ENCODE measurements around the gene SPR. TPM values are rescaled to one million over a fixed set of nuclear protein-coding genes. Genes with fewer than 3 reads are reported as not detected.
A peak's percentile ranks its signal among the peaks of the same experiment; 100 is the strongest.

The SPR gene
- total and polyA plus RNA-seq, 2 donors = 5.5 to 28.2 TPM

GRCh38 chr2:72864500-72864899 lies 22.7 kb upstream of the SPR start:
- Histone ChIP-seq H3K4me1 (ENCODE audit: insufficient read depth) (no peaks in the 10 kb centered on the region), H3K4me3 (ENCODE audit: low read depth, low read length) (no peak overlapping the region), H3K36me3 (ENCODE audit: insufficient read depth) (no peaks in the 10 kb centered on the region), H3K27ac (ENCODE audit: low read depth) (no peak overlapping the region)
- DNase-seq (ENCODE audit: extremely low spot score) = no peak
- 52% methylated on average over 2 of the region's 2 CpGs for WGBS

- Histone ChIP-seq H3K27ac (ENCODE audit: low read depth) (no peak overlapping the region), H3K36me3 (ENCODE audit: insufficient read depth) (no peaks in the 10 kb centered on the region), H3K4me3 (ENCODE audit: low read depth, low read length) (no peak overlapping the region), H3K4me1 (ENCODE audit: insufficient read depth) (no peaks in the 10 kb centered on the region)
- 37% methylated on average over 1 of the region's 1 CpG for WGBS
- no peak for DNase-seq (ENCODE audit: extremely low spot score)
Measured at GRCh38 chr2:72871060-72871459, 16.1 kb upstream of the SPR start.

DNA sequence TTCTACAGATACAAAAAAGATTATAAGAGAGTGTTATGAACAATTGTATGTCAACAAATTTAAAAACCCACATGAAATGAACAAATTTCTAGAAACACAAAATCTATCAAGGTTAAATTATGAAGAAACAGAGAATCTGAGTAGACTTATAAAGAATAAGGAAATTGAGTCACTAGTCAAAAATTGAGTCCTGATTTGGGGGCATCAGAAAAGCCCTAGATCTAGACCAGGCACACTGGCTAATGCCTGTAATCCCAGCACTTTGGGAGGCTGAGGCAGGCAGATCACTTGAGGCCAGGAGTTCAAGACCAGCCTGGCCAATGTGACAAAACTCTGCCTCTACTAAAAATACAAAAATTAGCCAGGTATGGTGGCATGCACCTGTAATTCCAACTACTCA lies 15.3 kb upstream of the SPR start:
- Histone ChIP-seq H3K4me1 (ENCODE audit: insufficient read depth) (no peaks in the 10 kb centered on the region), H3K36me3 (ENCODE audit: insufficient read depth) (no peaks in the 10 kb centered on the region), H3K27ac (ENCODE audit: low read depth) (no peak overlapping the region), H3K4me3 (ENCODE audit: low read depth, low read length) (no peak overlapping the region)
- DNase-seq (ENCODE audit: extremely low spot score) = no peak

DNA sequence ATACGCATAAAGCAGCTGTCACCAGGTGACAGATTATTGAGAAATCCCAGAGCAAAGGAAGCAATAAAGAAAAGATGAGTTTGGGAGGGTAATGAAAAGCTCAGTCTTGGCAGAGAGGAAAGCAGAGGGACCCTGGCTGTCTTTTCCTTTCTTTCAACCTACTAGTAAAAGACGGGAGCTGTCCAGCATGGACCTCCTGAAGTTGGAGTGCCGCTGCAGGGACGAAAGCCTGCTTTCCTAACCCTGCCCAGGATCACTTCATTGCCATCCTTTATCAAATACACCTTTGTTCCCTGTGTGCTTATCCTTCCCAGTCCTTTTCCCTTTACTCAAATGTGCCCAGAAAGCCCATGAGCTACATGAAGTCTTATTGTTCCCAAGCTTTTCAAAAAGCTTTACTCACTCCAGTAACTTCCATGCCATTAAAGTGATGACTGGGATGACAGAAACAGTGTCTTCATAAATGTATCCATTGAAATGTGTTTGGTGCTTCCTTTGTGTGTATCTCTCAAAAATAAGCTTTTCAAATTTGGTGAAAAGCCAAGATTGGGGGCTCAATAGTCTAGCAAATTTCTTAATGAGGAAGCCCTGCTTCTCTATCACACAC lies 3.7 kb upstream of the SPR start:
- Histone ChIP-seq H3K4me3 (ENCODE audit: low read depth, low read length) (no peak overlapping the region), H3K27ac (ENCODE audit: low read depth) (no peak overlapping the region), H3K4me1 (ENCODE audit: insufficient read depth) (no peaks in the 10 kb centered on the region), H3K36me3 (ENCODE audit: insufficient read depth) (no peaks in the 10 kb centered on the region)
- 4% methylated on average over 4 of the region's 4 CpGs for WGBS
- no peak for DNase-seq (ENCODE audit: extremely low spot score)

DNA sequence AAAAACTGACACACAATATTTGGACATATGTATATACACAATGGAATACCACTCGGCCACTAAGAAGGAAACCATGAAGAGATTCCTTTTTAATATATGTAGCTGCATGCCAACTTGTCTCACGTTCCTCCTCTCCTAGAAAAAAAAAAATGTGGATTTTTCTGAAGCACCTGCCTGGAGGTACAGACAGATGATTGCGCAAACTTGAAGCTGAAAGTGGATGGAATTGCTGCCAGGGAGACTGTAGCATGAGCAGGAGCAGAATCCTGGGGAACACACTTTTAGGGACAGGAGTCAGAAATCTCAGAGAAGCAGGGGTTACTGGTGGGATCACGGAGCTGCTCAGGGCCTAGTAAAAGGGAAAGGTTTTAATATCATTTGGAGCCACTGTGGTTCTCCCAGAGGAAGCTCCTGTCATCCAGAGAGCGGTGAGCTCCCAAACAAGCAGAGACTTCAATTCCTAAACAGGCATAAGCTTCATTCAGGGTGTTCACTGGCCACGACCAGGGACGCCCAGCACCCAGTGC lies 640 bp upstream of the SPR start:
- WGBS = 51% methylated on average over 7 of the region's 7 CpGs
- H3K4me3 ChIP-seq (ENCODE audit: low read depth, low read length) = peak overlapping the region; percentile 61
- H3K36me3 ChIP-seq (ENCODE audit: insufficient read depth) = no peaks in the 10 kb centered on the region
- DNase-seq (ENCODE audit: extremely low spot score) = no peak
- H3K27ac ChIP-seq (ENCODE audit: low read depth) = no peak overlapping the region
- no peaks in the 10 kb centered on the region for H3K4me1 ChIP-seq (ENCODE audit: insufficient read depth)

DNA sequence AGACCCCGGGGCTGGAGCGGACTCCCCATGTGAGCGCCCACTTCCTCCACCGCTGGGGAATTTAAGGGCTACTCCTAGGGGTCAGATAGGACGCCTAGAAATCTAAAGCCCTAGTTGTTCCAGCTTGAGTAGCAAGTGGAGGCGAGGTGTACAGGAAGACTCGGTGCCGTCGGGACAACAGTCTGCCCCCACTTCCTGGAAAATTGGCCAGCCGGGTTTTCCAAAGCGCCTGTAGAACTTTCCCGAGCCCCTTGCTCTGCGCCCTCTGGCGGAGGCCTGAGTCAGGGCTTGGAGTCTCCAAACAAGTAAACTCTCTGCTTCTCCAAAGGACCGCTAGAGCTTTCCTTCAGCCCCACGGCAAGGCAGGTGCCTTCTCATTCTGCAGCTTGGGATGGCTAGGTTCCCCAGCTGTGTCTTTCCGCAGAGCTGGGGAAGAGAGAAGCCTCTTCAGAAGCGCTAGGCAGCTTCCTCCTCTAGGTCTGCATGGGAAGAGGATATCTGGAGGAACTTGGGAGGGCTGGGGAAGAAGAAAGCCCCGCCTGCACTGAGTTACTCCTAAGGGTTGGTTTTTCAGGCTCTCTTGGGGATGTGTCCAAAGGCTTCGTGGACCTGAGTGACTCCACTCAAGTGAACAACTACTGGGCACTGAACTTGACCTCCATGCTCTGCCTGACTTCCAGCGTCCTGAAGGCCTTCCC lies 681 bp downstream of the SPR start:
- peak overlapping the region; percentile 61 for H3K4me3 ChIP-seq (ENCODE audit: low read depth, low read length)

DNA sequence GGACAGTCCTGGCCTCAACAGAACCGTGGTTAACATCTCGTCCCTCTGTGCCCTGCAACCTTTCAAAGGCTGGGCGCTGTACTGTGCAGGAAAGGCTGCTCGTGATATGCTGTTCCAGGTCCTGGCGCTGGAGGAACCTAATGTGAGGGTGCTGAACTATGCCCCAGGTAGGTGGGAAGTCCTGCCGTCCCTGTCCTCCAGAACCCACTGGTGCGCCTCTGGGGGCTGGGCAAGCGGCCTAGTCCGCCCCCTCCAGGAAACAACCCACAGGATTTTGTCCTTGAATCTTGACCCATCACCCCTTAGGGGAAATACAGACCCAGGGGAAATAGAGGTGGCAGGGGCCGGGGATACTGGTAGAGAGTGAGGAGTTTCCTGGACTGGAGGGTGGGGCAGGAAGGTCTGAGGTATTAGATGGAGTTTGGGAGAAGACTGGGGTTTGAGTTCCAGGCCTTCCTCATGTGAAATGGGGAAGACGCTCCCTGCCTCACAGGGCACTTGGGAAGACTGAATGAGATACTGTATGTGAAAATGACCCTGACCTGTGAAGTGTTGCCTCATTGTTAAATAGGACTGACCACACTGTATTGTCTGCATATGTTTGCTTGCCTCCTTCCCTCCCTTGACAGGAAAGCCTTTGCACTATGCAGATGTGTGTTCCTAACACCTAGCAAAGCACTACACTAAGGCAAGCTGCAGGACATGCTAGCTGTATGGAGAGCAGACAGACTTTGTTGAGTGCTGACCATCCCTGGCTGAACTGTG lies 1.4 kb downstream of the SPR start:
- Histone ChIP-seq H3K4me1 (ENCODE audit: insufficient read depth) (no peaks in the 10 kb centered on the region), H3K4me3 (ENCODE audit: low read depth, low read length) (no peak overlapping the region), H3K27ac (ENCODE audit: low read depth) (no peak overlapping the region), H3K36me3 (ENCODE audit: insufficient read depth) (no peaks in the 10 kb centered on the region)
- DNase-seq (ENCODE audit: extremely low spot score) = no peak
- 88% methylated on average over 11 of the region's 11 CpGs for WGBS

More for the DNA sequence above, 681 bp downstream of the SPR start:
- no peaks in the 10 kb centered on the region for H3K36me3 ChIP-seq (ENCODE audit: insufficient read depth)
- peak overlapping the region; percentile 67 for H3K27ac ChIP-seq (ENCODE audit: low read depth)
- H3K4me1 ChIP-seq (ENCODE audit: insufficient read depth) = no peaks in the 10 kb centered on the region
- 9% methylated on average over 21 of the region's 21 CpGs for WGBS
- DNase-seq (ENCODE audit: extremely low spot score) = peak; percentile 63

GRCh38 chr2:72889991-72890390 lies 2.8 kb downstream of the SPR start:
- no peak for DNase-seq (ENCODE audit: extremely low spot score)
- WGBS = 95% methylated on average over 4 of the region's 4 CpGs
- no peak overlapping the region for H3K27ac ChIP-seq (ENCODE audit: low read depth)
- no peaks in the 10 kb centered on the region for H3K36me3 ChIP-seq (ENCODE audit: insufficient read depth)
- H3K4me3 ChIP-seq (ENCODE audit: low read depth, low read length) = no peak overlapping the region
- no peaks in the 10 kb centered on the region for H3K4me1 ChIP-seq (ENCODE audit: insufficient read depth)

GRCh38 chr2:72891091-72891818 lies 4.0 kb downstream of the SPR start:
- DNase-seq (ENCODE audit: extremely low spot score) = no peak
- WGBS = 81% methylated on average over 8 of the region's 8 CpGs

GRCh38 chr2:72892506-72893173 lies 5.4 kb downstream of the SPR start:
- H3K4me3 ChIP-seq (ENCODE audit: low read depth, low read length) = no peak overlapping the region
- no peaks in the 10 kb centered on the region for H3K4me1 ChIP-seq (ENCODE audit: insufficient read depth)
- WGBS = 6% methylated on average over 11 of the region's 11 CpGs
- no peak overlapping the region for H3K27ac ChIP-seq (ENCODE audit: low read depth)
- H3K36me3 ChIP-seq (ENCODE audit: insufficient read depth) = no peaks in the 10 kb centered on the region
- DNase-seq (ENCODE audit: extremely low spot score) = no peak

More at GRCh38 chr2:72891091-72891818, 4.0 kb downstream of the SPR start:
- no peak overlapping the region for H3K4me3 ChIP-seq (ENCODE audit: low read depth, low read length)
- no peaks in the 10 kb centered on the region for H3K36me3 ChIP-seq (ENCODE audit: insufficient read depth)
- H3K27ac ChIP-seq (ENCODE audit: low read depth) = no peak overlapping the region
- H3K4me1 ChIP-seq (ENCODE audit: insufficient read depth) = no peaks in the 10 kb centered on the region

- WGBS = 46% methylated on average over 15 of the region's 15 CpGs
- Histone ChIP-seq H3K27ac (ENCODE audit: low read depth) (no peak overlapping the region), H3K4me1 (ENCODE audit: insufficient read depth) (no peaks in the 10 kb centered on the region), H3K4me3 (ENCODE audit: low read depth, low read length) (no peak overlapping the region), H3K36me3 (ENCODE audit: insufficient read depth) (no peaks in the 10 kb centered on the region)
- no peak for DNase-seq (ENCODE audit: extremely low spot score)
Measured at GRCh38 chr2:72893594-72894319, 6.5 kb downstream of the SPR start.

GRCh38 chr2:72894514-72894913 lies 7.3 kb downstream of the SPR start:
- H3K27ac ChIP-seq (ENCODE audit: low read depth) = no peak overlapping the region
- 85% methylated on average over 9 of the region's 9 CpGs for WGBS
- no peaks in the 10 kb centered on the region for H3K4me1 ChIP-seq (ENCODE audit: insufficient read depth)
- H3K4me3 ChIP-seq (ENCODE audit: low read depth, low read length) = no peak overlapping the region
- no peak for DNase-seq (ENCODE audit: extremely low spot score)
- no peaks in the 10 kb centered on the region for H3K36me3 ChIP-seq (ENCODE audit: insufficient read depth)

Measured in urinary bladder (tissue), 4 donors.